T-helper 1 cell (primary cell): Measurements from ENCODE around the gene CFAP73.
"Not testable (repeated sequence)": the region's sequence is repeated elsewhere in the genome, so short reads cannot be mapped to it uniquely, and the experiment has no call there.

ENCODE experiments used
- DNase-seq, 5 donors: peaks; one replicate each; pipeline ENCODE4 v3.0.0-alpha.2; 2012 to 2020
- total RNA-seq, 4 donors: gene quantifications; one replicate each; lab custom pipeline; 2026; lab: John Stamatoyannopoulos, UW

Gene CFAP73
- total RNA-seq = 0 to 0.54 (median 0.25) reads per million in 4 donors

GRCh38 chr12:113149361-113150150, at the start of gene CFAP73:
CFAP73 (plus strand) TSS chr12:113149724; CDS start chr12:113149858, 134 bp downstream.
- DNase-seq = no peak

DNA sequence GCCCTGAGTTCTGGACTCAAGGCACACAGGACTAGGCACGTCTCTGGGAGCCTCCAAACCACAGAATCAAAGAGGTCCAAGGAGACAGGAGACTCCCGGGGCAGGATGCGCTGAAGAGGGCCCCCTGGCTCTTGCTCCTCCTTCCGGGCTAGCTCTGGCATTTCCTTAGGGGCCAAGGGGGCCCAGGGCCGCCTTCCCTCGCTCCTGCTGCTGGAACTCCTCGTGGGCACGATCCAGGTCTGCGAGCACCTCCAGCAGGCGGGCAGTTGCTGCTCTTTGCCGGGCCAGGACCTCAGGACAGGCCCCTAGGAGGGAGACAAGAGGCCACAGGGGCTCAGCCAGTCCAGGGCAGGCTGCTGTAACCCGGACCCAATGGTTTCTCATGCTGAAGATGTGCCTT, 49.8 kb upstream of the CFAP73 start:
- DNase-seq = no peak

- DNase-seq = no peak
Measured at GRCh38 chr12:113101751-113102150, 47.8 kb upstream of the CFAP73 start.

DNA sequence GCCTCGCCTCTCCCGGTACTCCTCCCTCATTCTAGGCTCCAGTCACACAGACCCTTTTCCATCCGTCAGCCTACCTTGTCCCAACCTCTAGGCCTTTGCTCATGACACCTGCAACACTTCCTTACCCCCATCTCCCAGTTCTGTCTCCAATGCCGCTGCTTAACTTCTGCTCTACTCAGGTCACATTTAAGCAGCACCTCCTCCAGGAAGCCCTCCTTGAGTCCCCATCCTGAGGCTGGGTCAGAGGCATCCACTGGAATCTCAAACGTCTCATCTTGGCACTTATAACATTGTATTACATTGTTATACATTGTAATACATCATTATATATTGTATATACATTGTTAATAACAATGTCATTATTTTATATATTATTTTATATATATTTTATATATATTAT, 46.7 kb upstream of the CFAP73 start:
- no peak for DNase-seq

DNA sequence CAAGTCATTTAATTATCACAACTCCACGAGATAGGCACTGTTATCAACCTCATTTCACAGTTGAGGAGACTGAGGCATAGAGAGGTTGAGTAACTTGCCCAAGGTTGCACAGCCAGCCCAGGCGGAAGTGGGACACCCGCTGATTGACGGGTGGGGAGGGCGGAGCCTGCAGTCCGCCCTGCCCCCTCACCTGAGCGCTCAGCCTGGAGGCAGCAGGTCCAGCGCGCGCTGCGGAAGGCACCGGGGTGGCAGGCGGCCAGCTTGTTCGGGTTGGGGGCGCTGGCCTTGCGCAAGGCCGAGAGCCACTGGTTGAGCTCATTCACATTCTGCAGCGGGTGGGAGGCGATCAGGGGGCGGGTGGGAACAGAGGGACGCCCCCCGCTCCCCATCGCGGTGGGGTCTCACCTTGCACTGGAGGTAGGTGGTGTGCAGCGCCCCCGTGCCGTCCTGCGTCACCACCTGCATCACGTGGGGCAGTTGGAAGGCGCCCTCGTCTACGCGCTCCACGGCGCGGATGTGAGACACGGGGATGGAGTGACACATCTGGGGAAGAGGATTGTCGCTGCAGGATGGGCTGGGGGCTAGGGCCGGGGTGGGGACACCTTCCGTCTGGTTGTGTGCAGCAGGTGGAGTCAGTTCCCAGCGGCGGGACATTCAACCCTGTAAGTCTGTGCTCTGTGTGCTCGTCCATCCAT, 45.6 kb upstream of the CFAP73 start:
- peak in 4 of 5 donors; percentile 42 to 65 (median 58) for DNase-seq

DNA sequence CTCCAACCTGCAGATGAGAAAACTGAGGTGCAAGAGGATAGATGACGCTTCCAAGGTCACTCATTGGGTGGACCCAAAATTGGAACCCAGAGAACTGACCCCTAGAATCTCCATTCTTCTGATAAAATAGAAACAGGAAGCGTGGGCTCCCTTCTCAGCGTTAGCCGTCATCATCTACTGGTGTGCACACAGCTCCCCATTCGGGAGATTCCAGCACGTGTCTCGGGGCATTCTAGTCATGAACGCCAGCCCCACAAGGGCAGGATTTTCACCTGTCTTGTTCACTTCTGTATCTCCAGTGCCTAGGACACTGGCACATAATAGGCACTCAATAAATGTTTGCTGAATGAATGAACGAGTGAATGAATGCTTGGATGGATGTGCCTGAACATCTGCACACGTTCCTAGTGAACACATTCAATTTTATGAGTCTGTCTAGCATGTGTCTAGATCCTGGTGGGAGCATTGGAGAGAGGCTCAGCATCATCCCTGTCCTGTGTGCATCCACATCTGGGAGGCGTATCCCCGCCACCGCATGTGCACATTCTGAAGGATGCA, 44.5 kb upstream of the CFAP73 start:
- DNase-seq = no peak

- no peak for DNase-seq
Measured at GRCh38 chr12:113105606-113106271, 43.8 kb upstream of the CFAP73 start.

GRCh38 chr12:113106361-113106760, 43.2 kb upstream of the CFAP73 start:
- DNase-seq = no peak

- DNase-seq = no peak
Measured at GRCh38 chr12:113108308-113108707, 41.2 kb upstream of the CFAP73 start.

DNA sequence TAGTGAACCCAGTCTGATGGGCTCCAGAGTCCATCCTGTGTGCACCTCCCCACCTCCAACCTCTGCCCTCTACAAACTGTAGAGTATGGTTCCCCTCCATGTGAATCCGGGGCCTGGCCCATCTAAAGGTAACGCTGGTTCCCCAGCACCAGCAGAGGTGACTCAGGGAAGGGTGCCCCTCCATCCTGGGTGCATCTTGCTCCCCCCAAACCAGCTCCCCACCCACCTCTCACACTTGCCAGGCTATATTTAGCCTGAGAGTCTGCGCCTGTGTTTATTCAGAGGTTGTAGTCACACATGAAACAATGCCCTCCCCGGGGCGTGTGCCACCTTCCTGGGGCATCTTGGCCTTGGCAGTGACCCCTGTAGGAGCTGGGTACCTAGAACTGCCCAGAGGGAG, 40.2 kb upstream of the CFAP73 start:
- DNase-seq = no peak

DNA sequence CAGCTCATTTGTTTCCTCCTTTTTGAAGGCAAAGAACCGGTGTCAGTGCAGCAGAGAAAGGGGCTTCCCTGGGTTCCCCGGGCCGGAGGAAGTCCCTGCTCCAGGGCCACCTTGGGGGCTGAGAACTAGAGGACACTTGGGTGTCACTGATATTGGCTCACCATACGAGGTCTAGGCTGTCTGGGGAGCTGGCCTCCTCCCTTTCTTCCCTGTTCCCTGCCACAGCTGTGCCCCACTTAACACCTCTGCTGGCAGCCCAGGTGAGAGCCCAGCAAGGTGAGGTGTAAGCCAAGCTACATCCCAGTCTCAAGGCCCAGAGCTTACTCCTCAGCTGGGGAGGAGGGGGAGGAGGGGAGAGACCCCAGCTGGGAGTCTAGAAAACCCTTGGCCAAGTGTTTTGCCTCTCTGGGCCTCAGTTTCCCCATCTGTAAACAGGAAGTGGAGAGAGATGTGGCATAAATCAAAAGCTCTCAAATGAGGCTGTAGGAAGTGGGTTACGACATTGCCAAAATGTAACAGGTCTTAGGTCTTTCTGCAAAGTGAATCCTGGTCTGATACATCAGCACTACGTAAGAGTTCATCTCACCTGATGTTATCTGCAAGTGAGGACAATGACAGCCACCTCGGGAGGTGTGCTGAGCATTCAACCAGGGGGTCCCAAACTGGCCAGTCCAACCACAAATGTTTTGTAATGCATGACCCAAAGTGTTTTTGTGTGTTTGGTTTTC, 39.5 kb upstream of the CFAP73 start:
- no peak for DNase-seq

- DNase-seq = no peak
Measured at GRCh38 chr12:113111247-113111646, 38.3 kb upstream of the CFAP73 start.

DNA sequence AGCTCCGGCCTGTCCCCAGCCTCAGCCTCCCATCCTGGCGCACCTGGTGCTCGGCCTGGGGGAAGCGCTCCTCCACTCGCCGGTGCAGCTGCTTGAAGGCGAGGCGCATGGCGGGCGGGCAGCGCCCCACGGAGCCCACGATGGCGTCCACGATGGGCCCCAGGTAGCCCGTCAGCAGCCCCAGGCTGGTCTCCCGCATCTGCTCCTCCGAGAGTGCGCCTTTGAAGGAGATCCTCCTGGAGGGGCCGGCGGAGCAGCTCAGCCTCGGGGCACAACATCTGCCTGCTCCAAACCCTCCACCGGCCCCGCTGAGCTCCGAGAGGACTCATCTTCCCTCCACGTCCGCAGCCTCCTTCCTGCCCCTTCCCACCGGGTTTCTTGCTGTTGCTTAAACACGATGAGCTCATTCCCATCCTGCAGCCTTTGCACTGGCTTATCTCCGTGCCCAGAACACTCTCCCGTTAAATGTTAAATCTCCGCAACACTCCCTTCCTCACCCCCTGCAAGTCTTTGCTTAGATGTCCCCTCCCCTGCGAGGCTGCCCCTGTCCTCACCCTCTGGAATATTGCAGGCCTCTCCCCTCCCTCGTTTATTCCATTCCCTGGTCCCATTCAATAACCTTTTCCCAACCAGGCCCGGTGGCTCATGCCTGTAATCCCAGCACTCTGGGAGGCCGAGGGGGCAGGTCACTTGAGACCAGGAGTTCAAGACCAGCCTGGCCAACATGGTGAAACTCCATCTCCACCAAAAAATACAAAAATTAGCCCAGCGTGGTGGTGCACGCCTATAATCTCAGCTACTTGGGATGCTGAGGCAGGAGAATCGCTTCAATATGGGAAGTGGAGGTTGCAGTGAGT, 37.3 kb upstream of the CFAP73 start:
- no peak for DNase-seq

DNA sequence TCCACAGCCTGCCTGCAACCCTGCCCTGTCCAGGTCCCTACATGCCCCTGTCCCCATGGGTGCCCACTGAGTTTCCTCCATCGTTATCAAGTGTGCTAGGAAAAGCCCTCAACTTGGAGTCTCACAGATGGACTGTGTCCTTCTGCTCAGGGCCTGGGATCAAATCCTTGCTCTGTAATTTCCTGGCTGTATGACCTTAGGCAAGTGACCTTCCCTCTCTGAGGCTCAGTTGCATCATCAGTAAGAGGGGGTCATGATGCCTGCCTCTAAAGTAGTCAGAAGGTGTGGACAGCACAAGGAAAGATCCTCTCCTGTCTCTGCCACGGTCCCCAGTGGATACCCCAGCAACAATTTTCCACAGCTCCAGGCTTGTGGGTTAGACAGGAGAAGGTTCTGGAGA, 36.1 kb upstream of the CFAP73 start:
- DNase-seq = no peak

DNA sequence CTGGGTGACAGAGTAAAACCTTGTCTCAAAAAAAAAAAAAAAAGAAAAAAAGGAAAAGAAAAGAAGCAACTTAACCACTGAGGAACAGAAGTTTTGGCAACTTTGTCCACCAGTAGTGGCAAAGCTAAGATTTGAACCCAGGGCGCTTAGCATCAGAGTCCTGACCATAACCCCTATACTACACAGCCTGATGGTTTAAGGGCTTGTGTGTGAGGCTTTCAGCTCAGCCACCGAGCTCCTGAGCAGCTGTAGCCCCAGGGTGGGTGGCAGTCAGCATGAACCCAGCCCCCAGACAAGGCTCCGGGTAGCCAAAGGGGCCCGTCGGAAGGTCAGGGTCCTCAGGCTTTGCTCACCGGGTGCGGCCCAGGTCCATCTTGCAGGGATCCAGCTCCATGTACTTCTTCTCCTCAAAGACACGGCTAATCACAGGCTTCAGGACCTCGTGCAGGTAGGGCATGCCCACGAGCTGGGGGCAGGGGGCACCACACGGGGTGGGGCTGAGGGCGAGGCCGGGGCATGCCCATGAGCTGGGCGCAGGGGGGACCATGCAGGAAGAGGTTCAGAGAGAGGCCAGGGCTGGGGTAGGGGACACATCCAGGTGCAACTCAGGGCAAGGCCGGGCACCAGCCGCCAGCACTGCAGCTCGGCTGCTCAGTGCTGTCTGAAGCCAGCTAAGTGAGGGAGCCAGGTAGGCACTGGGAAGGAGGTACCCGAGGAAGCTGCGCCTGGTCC, 34.9 kb upstream of the CFAP73 start:
- DNase-seq = no peak

DNA sequence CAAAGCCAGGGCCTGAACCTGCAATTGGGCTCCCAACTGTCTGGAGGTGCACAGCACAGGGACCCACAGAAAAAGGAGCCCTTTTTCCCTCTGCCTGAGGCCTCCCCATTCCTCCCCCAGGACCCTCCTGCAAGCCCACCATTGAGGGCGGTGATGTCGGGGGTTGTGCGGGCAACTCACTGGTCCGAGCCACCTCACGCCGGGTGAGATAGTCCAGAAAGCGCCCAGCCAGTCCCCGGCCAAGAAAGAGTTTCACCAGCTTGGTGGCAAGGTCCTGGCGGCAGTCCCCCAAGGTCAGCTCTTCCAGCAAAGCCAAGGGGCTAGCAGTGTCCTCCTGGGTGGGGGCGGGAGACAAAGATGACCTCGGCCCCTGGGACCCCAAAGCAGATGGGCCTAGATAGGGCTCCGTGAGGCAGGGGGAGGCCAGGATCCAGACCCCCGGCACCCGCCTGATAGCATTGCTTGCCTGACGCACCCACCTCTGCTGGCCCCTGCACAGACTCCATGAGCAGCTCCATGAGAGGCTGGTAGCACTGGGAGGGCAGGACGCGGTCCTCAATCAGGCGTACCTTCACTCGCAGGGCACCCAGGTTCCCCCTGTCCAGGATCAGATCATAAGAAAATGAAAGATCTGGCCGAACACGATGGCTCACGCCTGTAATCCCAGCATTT, 33.9 kb upstream of the CFAP73 start:
- no peak for DNase-seq

DNA sequence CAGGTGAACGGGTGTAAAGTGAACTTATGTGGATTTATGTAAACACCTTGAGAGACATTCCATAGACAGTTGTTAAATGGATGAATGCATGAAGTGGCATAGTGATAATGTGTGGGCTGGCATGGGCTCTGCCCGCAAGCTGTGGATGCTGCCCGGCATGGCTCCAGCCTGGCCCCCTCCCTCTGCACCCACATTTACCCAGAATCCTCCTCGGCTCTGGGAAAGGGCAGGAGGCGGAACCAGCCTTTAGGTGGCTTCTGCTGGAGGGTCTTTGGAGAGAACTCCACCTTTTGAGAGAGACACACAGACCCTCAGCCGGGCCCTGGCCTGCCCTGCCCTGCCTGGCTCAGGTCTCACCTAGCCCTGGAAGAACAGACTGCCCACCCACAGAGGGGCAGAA, 32.6 kb upstream of the CFAP73 start:
- DNase-seq = no peak

DNA sequence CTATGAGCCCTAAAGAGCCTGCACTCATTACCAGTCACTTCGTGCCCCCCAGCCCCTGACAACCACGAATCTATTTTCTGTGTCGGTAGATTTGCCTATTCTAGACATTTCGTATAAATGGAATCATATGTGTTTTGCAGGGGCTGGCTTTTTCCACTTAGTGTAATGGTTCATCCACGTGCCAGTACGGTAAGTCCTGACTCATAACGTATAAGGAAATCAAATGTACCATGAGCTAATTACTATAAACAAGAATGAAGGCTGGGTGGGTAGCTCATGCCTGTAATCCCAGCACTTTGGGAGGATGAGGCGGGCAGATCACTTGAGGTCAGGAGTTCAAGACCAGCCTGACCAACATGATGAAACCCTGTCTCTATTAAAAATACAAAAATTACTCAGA, 31.8 kb upstream of the CFAP73 start:
- not testable (repeated sequence) for DNase-seq

GRCh38 chr12:113118142-113118541, 31.4 kb upstream of the CFAP73 start:
- DNase-seq = no peak

GRCh38 chr12:113119980-113120669, 29.4 kb upstream of the CFAP73 start:
- DNase-seq = no peak
